ENCODE results near the gene ZNF786. TPM values are rescaled to one million over a fixed set of nuclear protein-coding genes. Genes with fewer than 3 reads are reported as not detected.
"Not testable (repeated sequence)": the region's sequence is repeated elsewhere in the genome, so short reads cannot be mapped to it uniquely, and the experiment has no call there.

ZNF786 gene
- total and polyA plus RNA-seq, 10 of the 15 experiments (the other 5 are each of a cell fraction or from before 2014, with no cell fraction given): 0.47 to 7.0 (median 4.2) TPM

DNA sequence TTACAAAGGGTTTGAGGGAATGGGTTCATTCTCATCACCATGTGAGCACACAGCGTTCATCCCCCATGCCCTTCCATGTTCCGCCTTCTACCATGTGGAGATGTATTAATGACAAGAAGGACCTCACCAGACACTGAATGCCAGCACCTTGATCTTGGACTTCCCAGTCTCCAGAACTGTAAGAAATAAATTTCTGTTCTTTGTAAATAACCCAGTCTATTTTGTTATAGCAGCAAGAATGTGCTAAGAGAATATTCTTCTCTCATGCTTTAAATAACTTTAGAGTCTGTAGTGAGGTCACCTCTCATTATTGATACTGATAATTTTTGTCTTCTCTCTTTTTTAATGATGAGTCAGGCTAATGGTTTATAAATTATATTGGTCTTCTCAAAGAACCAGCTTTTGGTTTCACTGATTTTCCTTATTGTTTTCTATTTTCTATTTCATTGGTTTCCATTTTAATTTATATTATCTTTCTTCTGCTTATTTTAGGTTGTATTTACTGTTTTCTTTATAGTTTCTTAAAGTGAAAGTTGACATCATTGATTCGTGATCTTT, 59.1 kb downstream of the ZNF786 start:
- no peak overlapping the region for H3K4me3 ChIP-seq
- H3K79me2 ChIP-seq (ENCODE audit: control insufficient read depth, insufficient read depth, low read length): peaks cover 19% of the 10 kb centered on the region
- H3K4me2 ChIP-seq (ENCODE audit: control insufficient read depth, insufficient read depth): no peak overlapping the region
- FAIRE-seq (no peak), ATAC-seq (no peak), DNase-seq (ENCODE audit: low read depth, low spot score) (no peak)
- peaks cover 2% of the 10 kb centered on the region; the same call in 2 of the 3 replicates for H3K9me3 ChIP-seq (replicated peaks; ENCODE audit: control insufficient read depth, insufficient read depth, low read length)
- H3K4me1 ChIP-seq (ENCODE audit: control insufficient read depth, insufficient read depth, low read length): no peaks in the 10 kb centered on the region
- no peaks in the 10 kb centered on the region for H4K20me1 ChIP-seq (ENCODE audit: control insufficient read depth, insufficient read depth)
- TF ChIP-seq FOS (IDR thresholded peaks at IDR 0.05; ENCODE audit: borderline replicate concordance, extremely low read depth, insufficient read length) (no peak), PML (IDR thresholded peaks at IDR 0.05; ENCODE audit: low read length) (no peak)
- BruUV-seq (replicated peaks): no TSS peak
- no peaks in the 10 kb centered on the region for H3K27me3 ChIP-seq (replicated peaks in 1 of 2; ENCODE audit: control insufficient read depth in 2 of 2, insufficient read depth in 2 of 2, low read length in 1 of 2)
- no peak overlapping the region for H3K27ac ChIP-seq (ENCODE audit: control insufficient read depth, insufficient read depth)
- ChIA-PET RAD21 (ENCODE audit: unreplicated experiment) (interaction anchor here (1.4 kb wide), 1 partner anchor 35 kb away, joined by 3 read pairs; no protein-coding TSS in a partner anchor), CTCF (no interaction called here), POLR2A (no interaction called here), SMC1A (ENCODE audit: uncharacterized antibody, unreplicated experiment) (no interaction called here)
- H2AFZ ChIP-seq (ENCODE audit: control insufficient read depth, low read depth, low read length): no peak overlapping the region
- H3K9ac ChIP-seq (ENCODE audit: control insufficient read depth, insufficient read depth, low read length): no peak overlapping the region
- WGBS (ENCODE audit: insufficient coverage, insufficient replicate concordance, low lambda C conversion rate, missing lambda C conversion rate): 99% methylated on average over 3 of the region's 3 CpGs
- intact Hi-C loops (cut with micrococcal nuclease; ENCODE audit: unreplicated experiment) (no loop called here), in situ Hi-C loops (cut with MboI) (no loop called here)
- no peaks in the 10 kb centered on the region for H3K36me3 ChIP-seq (ENCODE audit: control insufficient read depth in 2 of 2, insufficient read depth in 2 of 2, low read length in 1 of 2)

DNA sequence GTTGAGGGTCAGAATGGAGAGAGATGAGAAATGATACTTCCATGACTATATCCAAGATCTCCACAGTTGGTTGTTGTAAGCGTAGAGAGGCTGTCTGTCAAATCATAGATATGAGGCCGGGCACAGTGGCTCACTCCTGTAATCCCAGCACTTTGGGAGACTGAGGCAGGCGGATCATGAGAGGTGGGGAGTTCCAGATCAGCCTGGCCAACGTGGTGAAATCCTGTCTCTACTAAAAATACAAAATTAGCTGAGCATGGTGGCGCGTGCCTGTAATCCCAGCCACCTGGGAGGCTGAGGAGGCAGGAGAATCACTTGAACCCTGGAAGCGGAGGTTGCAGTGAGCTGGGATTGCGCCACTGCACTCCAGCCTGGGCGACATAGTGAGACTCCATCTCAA, 60.1 kb downstream of the ZNF786 start:
- 87% methylated on average over 8 of the region's 9 CpGs for WGBS (ENCODE audit: insufficient coverage, insufficient replicate concordance, low lambda C conversion rate, missing lambda C conversion rate)
- SMC1A ChIA-PET (ENCODE audit: uncharacterized antibody, unreplicated experiment): interaction anchor here (1.7 kb wide), 1 partner anchor 35 kb away, joined by 3 read pairs; no protein-coding TSS in a partner anchor
- BruUV-seq (replicated peaks); H3K27ac ChIP-seq (ENCODE audit: control insufficient read depth, insufficient read depth); H3K4me1 ChIP-seq (ENCODE audit: control insufficient read depth, insufficient read depth, low read length); H3K27me3 ChIP-seq (replicated peaks in 1 of 2; ENCODE audit: control insufficient read depth in 2 of 2, insufficient read depth in 2 of 2, low read length in 1 of 2); ATAC-seq; H3K9me3 ChIP-seq (replicated peaks; ENCODE audit: control insufficient read depth, insufficient read depth, low read length); H3K9ac ChIP-seq (ENCODE audit: control insufficient read depth, insufficient read depth, low read length); RAD21 ChIA-PET (ENCODE audit: unreplicated experiment); H4K20me1 ChIP-seq (ENCODE audit: control insufficient read depth, insufficient read depth); H2AFZ ChIP-seq (ENCODE audit: control insufficient read depth, low read depth, low read length); H3K36me3 ChIP-seq (ENCODE audit: control insufficient read depth in 2 of 2, insufficient read depth in 2 of 2, low read length in 1 of 2); FAIRE-seq; H3K4me3 ChIP-seq; DNase-seq (ENCODE audit: low read depth, low spot score); in situ Hi-C loops (cut with MboI); H3K4me2 ChIP-seq (ENCODE audit: control insufficient read depth, insufficient read depth); intact Hi-C loops (cut with micrococcal nuclease; ENCODE audit: unreplicated experiment): not testable (repeated sequence)
- H3K79me2 ChIP-seq (ENCODE audit: control insufficient read depth, insufficient read depth, low read length): peaks cover 29% of the 10 kb centered on the region
- CTCF ChIA-PET: interaction anchor here (2.8 kb wide), 1 partner anchor 35 kb away, joined by 12 read pairs; no protein-coding TSS in a partner anchor
- POLR2A ChIA-PET: interaction anchor here (1.1 kb wide), 1 partner anchor 10 kb away, joined by 8 read pairs; no protein-coding TSS in a partner anchor
